Measurements from ENCODE around the gene CUEDC2.
A peak's percentile ranks its signal among the peaks of the same experiment; 100 is the strongest.
"Not testable (repeated sequence)": the region's sequence is repeated elsewhere in the genome, so short reads cannot be mapped to it uniquely, and the experiment has no call there.

Gene CUEDC2

DNA sequence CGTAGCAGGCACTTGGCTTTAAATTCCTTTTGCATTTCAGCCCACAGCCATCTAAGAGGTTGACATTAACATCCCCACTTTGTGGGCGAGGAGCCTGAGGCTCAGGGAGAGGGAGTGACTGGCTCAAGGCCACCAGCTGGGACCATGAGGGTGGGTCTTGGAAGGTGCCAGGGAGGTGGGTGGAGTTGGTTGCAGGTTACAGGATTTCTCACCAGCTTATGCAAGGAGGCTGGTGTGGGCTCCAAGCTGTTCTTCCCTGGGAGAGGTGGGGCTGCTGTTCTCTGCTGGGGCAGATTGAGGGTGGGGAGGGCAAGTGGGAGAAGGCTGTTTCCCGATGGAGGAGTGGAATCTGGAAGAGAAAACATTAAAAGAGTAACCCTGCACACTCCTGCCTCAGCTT, 33.1 kb upstream of the CUEDC2 start:
- no peaks in the 10 kb centered on the region for H3K9me3 ChIP-seq (ENCODE audit: control insufficient read depth in 1 of 2, low read length in 2 of 2)
- H3K27ac ChIP-seq (ENCODE audit: low read length) = no peak overlapping the region
- H3K27me3 ChIP-seq (ENCODE audit: low read depth, low read length) = no peaks in the 10 kb centered on the region
- peaks cover 0 to 10% of the 10 kb centered on the region in 2 donors for H3K4me1 ChIP-seq (ENCODE audit: control insufficient read depth in 1 of 2, insufficient read depth in 2 of 2, low read length in 2 of 2)
- H3K4me3 ChIP-seq (ENCODE audit: low read depth in 1 of 2, low read length in 2 of 2) = no peak overlapping the region
- H3K36me3 ChIP-seq (ENCODE audit: control insufficient read depth in 1 of 2, insufficient read depth in 2 of 2, low read length in 2 of 2) = no peaks in the 10 kb centered on the region

GRCh38 chr10:102463983-102464382, 31.6 kb upstream of the CUEDC2 start:
- Histone ChIP-seq H3K9me3 (ENCODE audit: control insufficient read depth in 1 of 2, low read length in 2 of 2) (no peaks in the 10 kb centered on the region), H3K27me3 (ENCODE audit: low read depth, low read length) (no peaks in the 10 kb centered on the region), H3K4me1 (ENCODE audit: control insufficient read depth in 1 of 2, insufficient read depth in 2 of 2, low read length in 2 of 2) (peaks cover 0 to 10% of the 10 kb centered on the region in 2 donors), H3K27ac (ENCODE audit: low read length) (no peak overlapping the region), H3K36me3 (ENCODE audit: control insufficient read depth in 1 of 2, insufficient read depth in 2 of 2, low read length in 2 of 2) (no peaks in the 10 kb centered on the region), H3K4me3 (ENCODE audit: low read depth in 1 of 2, low read length in 2 of 2) (no peak overlapping the region)

- no peaks in the 10 kb centered on the region for H3K9me3 ChIP-seq (ENCODE audit: control insufficient read depth in 1 of 2, low read length in 2 of 2)
- H3K36me3 ChIP-seq (ENCODE audit: control insufficient read depth in 1 of 2, insufficient read depth in 2 of 2, low read length in 2 of 2) = no peaks in the 10 kb centered on the region
- H3K27me3 ChIP-seq (ENCODE audit: low read depth, low read length) = no peaks in the 10 kb centered on the region
- peak overlapping the region in 1 of 2 donors; percentile 33 for H3K4me3 ChIP-seq (ENCODE audit: low read depth in 1 of 2, low read length in 2 of 2)
- H3K4me1 ChIP-seq (ENCODE audit: control insufficient read depth in 1 of 2, insufficient read depth in 2 of 2, low read length in 2 of 2) = peaks cover 0 to 10% of the 10 kb centered on the region in 2 donors
- H3K27ac ChIP-seq (ENCODE audit: low read length) = no peak overlapping the region
Measured at GRCh38 chr10:102462512-102463054, 30.2 kb upstream of the CUEDC2 start.

- Histone ChIP-seq H3K36me3 (ENCODE audit: control insufficient read depth in 1 of 2, insufficient read depth in 2 of 2, low read length in 2 of 2) (no peaks in the 10 kb centered on the region), H3K4me1 (ENCODE audit: control insufficient read depth in 1 of 2, insufficient read depth in 2 of 2, low read length in 2 of 2) (peaks cover 0 to 10% of the 10 kb centered on the region in 2 donors), H3K9me3 (ENCODE audit: control insufficient read depth in 1 of 2, low read length in 2 of 2) (no peaks in the 10 kb centered on the region), H3K27ac (ENCODE audit: low read length) (peak overlapping the region; percentile 25), H3K27me3 (ENCODE audit: low read depth, low read length) (no peaks in the 10 kb centered on the region), H3K4me3 (ENCODE audit: low read depth in 1 of 2, low read length in 2 of 2) (peak overlapping the region; percentile 60 to 65)
Measured at GRCh38 chr10:102461187-102462054, 29.0 kb upstream of the CUEDC2 start.

DNA sequence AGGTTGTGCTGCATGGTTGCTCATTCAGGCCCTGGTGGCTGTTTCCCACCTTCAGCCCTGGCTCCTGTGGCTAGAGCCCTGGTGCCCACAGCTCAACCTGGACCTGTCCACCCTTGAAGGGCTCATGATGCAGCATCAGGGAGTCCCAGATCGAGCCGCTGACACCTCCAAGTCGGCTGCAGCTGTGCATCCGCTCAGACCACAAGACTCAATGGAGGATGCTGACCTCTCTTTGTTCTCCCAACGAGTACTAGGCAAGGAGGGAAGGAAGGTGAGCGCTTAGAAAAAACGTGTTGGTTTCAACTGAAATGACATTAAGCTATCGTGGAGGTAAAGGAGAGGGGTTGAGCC, 28.4 kb upstream of the CUEDC2 start:
- Histone ChIP-seq H3K36me3 (ENCODE audit: control insufficient read depth in 1 of 2, insufficient read depth in 2 of 2, low read length in 2 of 2) (no peaks in the 10 kb centered on the region), H3K4me1 (ENCODE audit: control insufficient read depth in 1 of 2, insufficient read depth in 2 of 2, low read length in 2 of 2) (peaks cover 0 to 10% of the 10 kb centered on the region in 2 donors), H3K27me3 (ENCODE audit: low read depth, low read length) (no peaks in the 10 kb centered on the region), H3K27ac (ENCODE audit: low read length) (peak overlapping the region; percentile 25), H3K9me3 (ENCODE audit: control insufficient read depth in 1 of 2, low read length in 2 of 2) (no peaks in the 10 kb centered on the region), H3K4me3 (ENCODE audit: low read depth in 1 of 2, low read length in 2 of 2) (peak overlapping the region; percentile 60 to 65)

GRCh38 chr10:102458656-102459055, 26.3 kb upstream of the CUEDC2 start:
- no peak overlapping the region for H3K27ac ChIP-seq (ENCODE audit: low read length)
- peaks cover 0 to 10% of the 10 kb centered on the region in 2 donors for H3K4me1 ChIP-seq (ENCODE audit: control insufficient read depth in 1 of 2, insufficient read depth in 2 of 2, low read length in 2 of 2)
- no peaks in the 10 kb centered on the region for H3K36me3 ChIP-seq (ENCODE audit: control insufficient read depth in 1 of 2, insufficient read depth in 2 of 2, low read length in 2 of 2)
- no peaks in the 10 kb centered on the region for H3K9me3 ChIP-seq (ENCODE audit: control insufficient read depth in 1 of 2, low read length in 2 of 2)
- H3K4me3 ChIP-seq (ENCODE audit: low read depth in 1 of 2, low read length in 2 of 2) = no peak overlapping the region
- no peaks in the 10 kb centered on the region for H3K27me3 ChIP-seq (ENCODE audit: low read depth, low read length)

GRCh38 chr10:102457591-102458150, 25.3 kb upstream of the CUEDC2 start:
- H3K4me1 ChIP-seq (ENCODE audit: control insufficient read depth in 1 of 2, insufficient read depth in 2 of 2, low read length in 2 of 2) = peaks cover 0 to 10% of the 10 kb centered on the region in 2 donors
- H3K9me3 ChIP-seq (ENCODE audit: control insufficient read depth in 1 of 2, low read length in 2 of 2) = no peaks in the 10 kb centered on the region
- no peak overlapping the region for H3K27ac ChIP-seq (ENCODE audit: low read length)
- H3K27me3 ChIP-seq (ENCODE audit: low read depth, low read length) = no peaks in the 10 kb centered on the region
- H3K36me3 ChIP-seq (ENCODE audit: control insufficient read depth in 1 of 2, insufficient read depth in 2 of 2, low read length in 2 of 2) = no peaks in the 10 kb centered on the region
- no peak overlapping the region for H3K4me3 ChIP-seq (ENCODE audit: low read depth in 1 of 2, low read length in 2 of 2)

- Histone ChIP-seq H3K4me3 (ENCODE audit: low read depth in 1 of 2, low read length in 2 of 2) (no peak overlapping the region), H3K27me3 (ENCODE audit: low read depth, low read length) (no peaks in the 10 kb centered on the region), H3K9me3 (ENCODE audit: control insufficient read depth in 1 of 2, low read length in 2 of 2) (no peaks in the 10 kb centered on the region), H3K4me1 (ENCODE audit: control insufficient read depth in 1 of 2, insufficient read depth in 2 of 2, low read length in 2 of 2) (peaks cover 4 to 9% of the 10 kb centered on the region in 2 donors), H3K27ac (ENCODE audit: low read length) (no peak overlapping the region), H3K36me3 (ENCODE audit: control insufficient read depth in 1 of 2, insufficient read depth in 2 of 2, low read length in 2 of 2) (no peaks in the 10 kb centered on the region)
Measured at GRCh38 chr10:102455893-102456471, 23.6 kb upstream of the CUEDC2 start.

DNA sequence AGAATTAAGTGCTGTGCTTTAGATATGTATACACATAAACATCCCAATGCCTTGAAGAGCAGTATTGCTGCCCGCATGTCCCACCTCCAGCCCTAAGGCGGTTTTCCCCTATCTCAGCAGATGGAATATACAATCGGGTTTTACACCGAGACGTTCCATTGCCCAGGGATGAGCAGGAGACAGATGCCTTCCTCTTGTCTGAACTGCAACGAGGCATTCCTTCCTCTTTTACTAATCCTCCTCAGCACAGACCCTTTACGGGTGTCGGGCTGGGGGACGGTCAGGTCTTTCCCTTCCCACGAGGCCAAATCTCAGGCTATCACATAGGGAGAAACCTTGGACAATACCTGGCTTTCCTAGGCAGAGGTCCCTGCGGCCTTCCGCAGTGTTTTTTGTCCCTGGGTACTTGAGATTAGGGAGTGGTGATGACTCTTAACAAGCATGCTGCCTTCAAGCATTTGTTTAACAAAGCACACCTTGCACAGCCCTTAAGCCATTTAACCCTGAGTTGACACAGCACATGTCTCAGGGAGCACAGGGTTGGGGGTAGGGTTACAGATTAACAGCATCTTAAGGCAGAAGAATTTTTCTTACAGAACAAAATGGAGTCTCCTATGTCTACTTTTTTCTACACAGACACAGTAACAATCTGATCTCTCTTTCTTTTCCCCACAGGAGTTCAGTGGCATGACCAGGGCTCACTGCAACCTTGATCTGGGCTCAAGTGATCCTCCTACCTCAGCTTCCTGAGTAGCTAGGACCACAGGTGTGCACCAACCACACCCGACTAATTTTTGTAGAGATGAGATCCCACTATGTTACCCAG, 22.5 kb upstream of the CUEDC2 start:
- not testable (repeated sequence) for H3K27ac ChIP-seq (ENCODE audit: low read length); H3K4me3 ChIP-seq (ENCODE audit: low read depth in 1 of 2, low read length in 2 of 2); H3K36me3 ChIP-seq (ENCODE audit: control insufficient read depth in 1 of 2, insufficient read depth in 2 of 2, low read length in 2 of 2); H3K27me3 ChIP-seq (ENCODE audit: low read depth, low read length); H3K4me1 ChIP-seq (ENCODE audit: control insufficient read depth in 1 of 2, insufficient read depth in 2 of 2, low read length in 2 of 2); H3K9me3 ChIP-seq (ENCODE audit: control insufficient read depth in 1 of 2, low read length in 2 of 2)

- Histone ChIP-seq H3K9me3 (ENCODE audit: control insufficient read depth in 1 of 2, low read length in 2 of 2) (no peaks in the 10 kb centered on the region), H3K4me1 (ENCODE audit: control insufficient read depth in 1 of 2, insufficient read depth in 2 of 2, low read length in 2 of 2) (peaks cover 4 to 9% of the 10 kb centered on the region in 2 donors), H3K36me3 (ENCODE audit: control insufficient read depth in 1 of 2, insufficient read depth in 2 of 2, low read length in 2 of 2) (no peaks in the 10 kb centered on the region), H3K27ac (ENCODE audit: low read length) (no peak overlapping the region), H3K27me3 (ENCODE audit: low read depth, low read length) (no peaks in the 10 kb centered on the region), H3K4me3 (ENCODE audit: low read depth in 1 of 2, low read length in 2 of 2) (no peak overlapping the region)
Measured at GRCh38 chr10:102453502-102453901, 21.1 kb upstream of the CUEDC2 start.
